Activated naive CD4-positive, alpha-beta T cell treated with anti-CD3 and anti-CD28 coated beads, Interleukin-2, amount 50 U/mL, for 72 hours (primary cell): ENCODE data around the gene ORAI1. TPM values are rescaled to one million over a fixed set of nuclear protein-coding genes. Genes with fewer than 3 reads are reported as not detected.
"Not testable (repeated sequence)": the region's sequence is repeated elsewhere in the genome, so short reads cannot be mapped to it uniquely, and the experiment has no call there.

Experiments used
- ATAC-seq, 2 donors: fragments of 150-1000 bp; cut with Tn5 transposase; 2 replicates each; pipeline ENCODE4 v1.10.0; 2021; ENCODE audit warnings: mild to moderate bottlenecking in 2 of 2, moderate library complexity in 2 of 2
- DNase-seq, 2 donors: peaks; one replicate each; pipeline ENCODE4 v3.0.0; 2021 to 2022; ENCODE audit warnings: low spot score in 2 of 2
- H3K27ac Mint-ChIP-seq, 2 donors: one replicate each; pipeline ENCODE4 v1.8.0; 2022; ENCODE audit warnings: mild to moderate bottlenecking in 2 of 2, mixed read lengths in 2 of 2
- H3K36me3 Mint-ChIP-seq, 2 donors: one replicate each; pipeline ENCODE4 v1.8.0; 2022; ENCODE audit warnings: mixed read lengths in 2 of 2
- H3K9me3 Mint-ChIP-seq, 2 donors: one replicate each; pipeline ENCODE4 v1.8.0; 2022; ENCODE audit warnings: mixed read lengths in 2 of 2
- total RNA-seq, 2 donors: library from RNA; stranded (reverse); gene quantifications; one replicate each; pipeline ENCODE4 v1.2.3, GENCODE V29; 2022

The ORAI1 gene
- 10 to 100 TPM; 23.0 to 23.2 TPM for total RNA-seq

- H3K27ac Mint-ChIP-seq: peak within 1 kb of the TSS; percentile 96 to 97
- ATAC-seq: peak; percentile 56 to 74
Measured at GRCh38 chr12:121626087-121626852, at the start of gene ORAI1. Gene ORAI1 (plus strand): TSS chr12:121626530.

DNA sequence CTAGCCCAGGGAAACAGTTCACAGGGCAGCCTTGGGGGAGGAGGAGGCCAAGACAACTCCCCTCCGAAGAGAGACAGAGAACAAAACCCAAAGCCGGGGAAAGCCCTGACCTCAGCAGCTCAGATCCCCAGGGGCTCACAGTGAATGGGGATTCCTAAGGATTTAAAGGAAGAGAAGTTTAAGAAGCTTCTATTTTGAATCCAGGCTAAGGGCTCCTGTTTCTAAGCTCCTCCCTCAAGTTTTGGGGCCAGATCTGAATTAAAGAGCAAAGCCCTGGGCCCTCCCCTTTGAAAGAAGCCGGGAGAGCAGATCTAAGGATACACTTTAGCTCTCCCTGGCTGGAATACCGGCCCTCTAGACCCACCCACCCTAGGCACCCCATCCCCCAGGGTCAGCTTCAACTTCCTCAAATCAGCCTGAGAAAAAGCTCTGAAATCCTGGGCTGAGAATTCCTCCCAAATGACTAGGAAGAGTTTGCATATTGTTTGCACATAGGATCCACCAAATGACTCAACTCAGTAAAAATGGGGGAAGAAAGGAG is 49.4 kb upstream of the ORAI1 start:
- DNase-seq: no peak
- no peaks in the 10 kb centered on the region for H3K9me3 Mint-ChIP-seq
- peaks cover 16 to 18% of the 10 kb centered on the region in 2 donors for H3K36me3 Mint-ChIP-seq
- H3K27ac Mint-ChIP-seq: no peak overlapping the region
- no peak for ATAC-seq

More at GRCh38 chr12:121626087-121626852, at the start of gene ORAI1:
- peak; percentile 97 to 98 for DNase-seq
- Mint-ChIP-seq H3K9me3 (no peaks in the 10 kb centered on the region), H3K36me3 (peaks cover 23% of the 10 kb centered on the region in 2 donors)

DNA sequence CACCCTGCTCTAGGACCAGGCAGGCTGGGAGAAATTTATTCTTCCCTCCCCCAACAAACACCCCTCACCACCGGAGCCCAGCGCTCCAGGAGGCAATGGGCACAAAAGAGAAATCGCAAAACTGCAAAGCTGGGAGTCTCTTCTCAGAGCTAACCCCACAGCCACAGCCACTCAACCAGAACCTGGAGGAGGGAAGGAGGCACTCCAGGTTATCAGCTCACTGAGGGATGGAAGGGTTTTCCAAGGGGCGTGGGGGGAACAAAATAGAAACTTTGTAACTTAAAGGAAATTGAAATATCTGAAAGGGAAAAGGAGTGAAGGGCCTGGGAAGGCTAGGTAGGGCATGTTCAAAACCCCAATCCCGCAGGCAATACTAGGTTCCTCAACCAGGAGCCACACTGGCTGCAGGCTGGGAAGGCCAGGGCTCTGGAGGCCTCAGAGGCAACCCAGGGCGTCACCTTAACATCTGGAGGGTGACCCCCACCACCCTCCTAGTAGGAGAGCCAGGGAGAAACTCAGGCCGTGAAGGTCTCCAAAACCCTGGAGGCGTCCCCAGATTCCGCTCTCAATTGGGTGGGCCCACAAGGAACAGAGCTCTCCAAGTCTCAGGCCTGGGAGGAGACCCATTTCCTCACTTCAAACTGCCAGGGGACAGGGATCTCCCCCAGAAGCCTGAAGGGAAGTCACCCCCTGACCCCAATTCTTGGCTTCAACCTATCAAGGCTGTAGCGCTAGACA is 48.7 kb upstream of the ORAI1 start:
- DNase-seq (no peak), ATAC-seq (no peak)
- H3K36me3 Mint-ChIP-seq: peaks cover 16 to 18% of the 10 kb centered on the region in 2 donors
- no peaks in the 10 kb centered on the region for H3K9me3 Mint-ChIP-seq
- no peak overlapping the region for H3K27ac Mint-ChIP-seq

DNA sequence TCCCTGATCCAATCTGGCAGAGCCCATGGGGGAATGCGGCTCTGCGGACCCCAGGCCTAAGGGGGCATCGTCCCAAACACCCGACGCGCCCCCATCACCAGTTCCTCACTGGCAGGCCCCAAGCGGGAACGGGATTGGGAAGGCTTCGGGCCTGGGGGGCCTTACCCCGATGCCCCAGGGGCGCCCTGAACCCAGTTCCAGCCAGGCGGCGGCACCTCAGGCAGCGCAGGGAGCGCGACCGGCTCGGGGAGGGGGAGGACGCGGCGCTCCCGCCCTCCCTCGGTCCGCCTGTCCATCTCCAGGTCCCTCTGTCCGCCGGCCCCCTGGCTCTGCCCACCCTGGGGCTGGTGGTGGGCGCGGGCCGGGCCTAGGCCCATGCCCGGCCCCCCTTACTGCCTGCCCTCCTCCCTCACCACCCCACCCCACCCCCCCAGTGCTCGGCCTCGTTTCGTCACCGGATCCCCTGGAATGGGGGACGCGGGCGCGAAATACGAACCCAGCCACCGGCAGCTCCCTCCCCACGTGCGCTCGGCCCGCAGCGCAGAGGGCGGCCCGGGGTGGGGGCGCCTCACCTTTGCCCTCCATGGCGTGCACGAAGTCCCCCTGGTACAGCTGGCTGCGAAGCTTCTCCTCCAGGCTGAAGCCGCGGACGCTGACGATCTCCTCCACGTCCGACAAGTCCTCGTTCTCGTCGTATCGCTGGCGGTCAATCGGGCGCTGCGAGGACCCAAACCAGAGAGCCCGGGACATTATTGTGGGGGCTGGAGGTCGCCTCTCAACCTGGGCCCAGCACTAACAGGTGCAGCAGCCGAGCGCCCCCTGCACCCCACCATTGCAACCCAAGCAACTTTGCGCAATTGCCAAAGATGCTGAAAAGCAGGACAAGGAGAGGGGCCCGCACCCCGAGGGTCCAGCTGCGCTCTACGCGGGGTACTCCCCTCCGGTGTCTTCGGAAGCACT is 47.8 kb upstream of the ORAI1 start:
- Mint-ChIP-seq H3K36me3 (peaks cover 16 to 18% of the 10 kb centered on the region in 2 donors), H3K9me3 (no peaks in the 10 kb centered on the region), H3K27ac (peak overlapping the region in 1 of 2 donors; percentile 9)
- ATAC-seq (peak; percentile 1 to 8), DNase-seq (peak in 1 of 2 donors; percentile 38)

DNA sequence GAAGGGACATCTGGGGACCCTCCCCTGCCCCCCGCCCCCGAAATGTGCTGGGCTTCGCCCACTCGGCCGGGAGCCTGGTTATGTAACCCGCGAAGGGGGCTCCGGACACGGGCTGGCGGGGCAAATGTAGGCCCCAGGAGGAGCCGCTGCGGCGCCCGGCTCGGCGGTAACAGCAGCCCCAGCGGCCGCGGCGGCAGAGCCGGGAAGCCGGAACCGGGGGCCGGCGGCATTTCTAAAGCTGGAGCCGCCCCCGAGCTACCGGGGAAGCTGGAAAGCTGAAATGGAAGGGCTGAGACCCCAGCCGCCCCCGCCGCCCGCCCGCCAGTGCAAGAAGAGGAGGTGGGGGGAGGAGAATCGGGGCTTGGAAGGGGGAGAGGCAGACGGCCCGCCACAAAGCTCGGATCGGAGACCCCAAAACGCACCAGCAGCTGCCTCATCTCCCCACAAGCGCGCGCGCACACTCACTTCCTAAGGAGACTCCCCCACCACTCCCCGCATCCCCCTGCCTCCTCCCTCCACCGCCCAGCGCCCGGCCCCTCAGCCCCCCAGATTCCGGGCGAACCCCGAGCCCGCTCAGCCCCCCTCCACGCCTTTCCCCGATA is 47.0 kb upstream of the ORAI1 start:
- ATAC-seq (peak; percentile 16 to 33), DNase-seq (peak in 1 of 2 donors; percentile 16)
- no peaks in the 10 kb centered on the region for H3K9me3 Mint-ChIP-seq
- H3K36me3 Mint-ChIP-seq: peaks cover 12% of the 10 kb centered on the region in 2 donors
- H3K27ac Mint-ChIP-seq: peak overlapping the region; percentile 88 to 100

- DNase-seq (peak; percentile 62 to 75), ATAC-seq (peak; percentile 64 to 80)
- Mint-ChIP-seq H3K36me3 (peaks cover 9 to 10% of the 10 kb centered on the region in 2 donors), H3K9me3 (no peaks in the 10 kb centered on the region), H3K27ac (peak overlapping the region; percentile 88 to 100)
Measured at GRCh38 chr12:121579981-121580868, 46.1 kb upstream of the ORAI1 start.

GRCh38 chr12:121580959-121581685 is 45.2 kb upstream of the ORAI1 start, which contains the start of gene KDM2B:
Gene KDM2B (minus strand): TSS chr12:121581023. CDS start chr12:121580911, 112 bp downstream.
- H3K27ac Mint-ChIP-seq: peak within 1 kb of the TSS; percentile 88 to 100
- DNase-seq (peak in 1 of 2 donors; percentile 34), ATAC-seq (peak; percentile 36 to 41)
- peaks cover 6 to 9% of the 10 kb centered on the region in 2 donors for H3K36me3 Mint-ChIP-seq
- no peaks in the 10 kb centered on the region for H3K9me3 Mint-ChIP-seq

DNA sequence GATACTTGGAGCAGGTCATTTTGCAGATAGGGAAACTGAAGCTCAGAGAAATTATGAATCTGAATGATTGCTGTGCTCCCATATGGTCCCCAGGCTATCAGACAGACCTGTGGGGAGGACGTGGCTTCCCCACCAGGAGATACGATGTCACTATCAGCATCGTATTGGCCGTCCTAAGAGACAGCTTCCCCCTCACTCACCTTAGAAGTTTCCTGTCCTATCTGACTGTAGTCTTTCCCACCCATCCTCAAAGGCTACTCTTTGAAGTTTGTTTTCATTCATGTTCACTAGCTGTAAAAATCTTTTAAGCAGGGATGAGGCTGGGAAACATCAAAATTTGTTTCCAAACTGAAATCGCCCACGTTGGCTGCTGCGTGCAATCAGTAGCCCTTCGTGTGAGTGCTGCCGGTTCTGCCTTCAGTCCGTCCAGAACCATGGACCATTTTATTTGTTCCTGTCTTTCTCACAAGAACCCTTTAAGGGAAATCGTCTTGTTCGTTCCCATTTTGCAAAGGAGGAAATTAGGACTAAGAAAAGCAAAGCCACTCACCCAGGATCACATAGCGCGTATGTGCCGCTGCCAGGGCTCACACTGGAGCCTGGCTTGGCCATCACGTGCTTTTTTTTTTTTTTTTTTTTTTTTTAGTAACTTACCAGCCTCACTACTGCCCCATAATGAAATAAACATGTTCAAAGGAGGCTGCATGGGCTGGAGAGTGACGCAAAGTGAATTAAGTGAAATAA is 44.5 kb upstream of the ORAI1 start:
- H3K36me3 Mint-ChIP-seq: peaks cover 6 to 9% of the 10 kb centered on the region in 2 donors
- no peak for DNase-seq

GRCh38 chr12:121582583-121583333 is 43.6 kb upstream of the ORAI1 start:
- no peak overlapping the region for H3K27ac Mint-ChIP-seq

More for the DNA sequence above, 44.5 kb upstream of the ORAI1 start:
- H3K9me3 Mint-ChIP-seq: no peaks in the 10 kb centered on the region
- peak overlapping the region in 1 of 2 donors; percentile 79 for H3K27ac Mint-ChIP-seq
- ATAC-seq: peak; percentile 31 to 40

DNA sequence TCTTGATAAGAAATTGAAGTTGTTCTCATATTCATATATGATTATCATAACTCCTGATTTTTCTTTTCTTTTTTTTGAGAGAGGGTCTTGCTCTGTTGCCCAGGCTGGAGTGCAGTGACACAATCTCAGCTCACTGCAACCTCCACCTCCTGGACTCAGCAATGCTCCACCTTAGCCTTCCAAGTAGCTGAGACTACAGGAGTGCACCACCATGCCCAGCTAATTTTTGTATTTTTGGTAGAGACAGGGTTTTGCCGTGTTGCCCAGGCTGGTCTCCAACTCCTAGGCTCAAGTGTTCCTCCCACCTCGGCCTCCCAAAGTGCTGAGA is 43.0 kb upstream of the ORAI1 start:
- not testable (repeated sequence) for H3K36me3 Mint-ChIP-seq, H3K27ac Mint-ChIP-seq, DNase-seq, ATAC-seq, H3K9me3 Mint-ChIP-seq

More at GRCh38 chr12:121582583-121583333, 43.6 kb upstream of the ORAI1 start:
- DNase-seq (no peak), ATAC-seq (no peak)
- Mint-ChIP-seq H3K9me3 (no peaks in the 10 kb centered on the region), H3K36me3 (peaks cover 6 to 9% of the 10 kb centered on the region in 2 donors)

- not testable (repeated sequence) for ATAC-seq, H3K27ac Mint-ChIP-seq, H3K36me3 Mint-ChIP-seq, DNase-seq, H3K9me3 Mint-ChIP-seq
Measured at GRCh38 chr12:121584885-121585284, 41.4 kb upstream of the ORAI1 start.

GRCh38 chr12:121590476-121591143 is 35.7 kb upstream of the ORAI1 start:
- peaks cover 0 to 12% of the 10 kb centered on the region in 2 donors for H3K36me3 Mint-ChIP-seq

DNA sequence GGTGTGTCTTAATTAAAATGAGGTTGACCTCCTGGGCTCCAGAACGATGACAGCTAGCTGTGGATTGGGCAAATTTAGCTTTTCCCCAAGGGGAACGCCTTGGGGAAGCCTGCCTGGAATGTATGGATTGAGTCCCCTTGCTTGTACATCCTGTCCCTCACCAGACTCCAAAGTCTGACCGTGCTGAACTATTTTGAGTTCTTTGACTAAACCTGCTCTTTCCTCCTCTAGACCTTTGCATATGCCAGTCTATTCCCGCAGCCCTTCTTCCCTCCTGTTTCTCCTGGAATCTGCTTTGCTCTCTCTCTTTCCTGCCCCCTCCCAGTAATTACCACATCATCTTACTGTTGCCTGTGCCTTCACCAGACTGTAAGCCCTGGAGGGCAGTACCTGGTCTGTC is 34.0 kb upstream of the ORAI1 start:
- ATAC-seq (no peak), DNase-seq (no peak)
- no peaks in the 10 kb centered on the region for H3K9me3 Mint-ChIP-seq
- H3K27ac Mint-ChIP-seq: peak overlapping the region; percentile 51 to 93
- peaks cover 0 to 12% of the 10 kb centered on the region in 2 donors for H3K36me3 Mint-ChIP-seq

More at GRCh38 chr12:121590476-121591143, 35.7 kb upstream of the ORAI1 start:
- Mint-ChIP-seq H3K9me3 (no peaks in the 10 kb centered on the region), H3K27ac (peak overlapping the region; percentile 93 to 98)
- ATAC-seq (peak; percentile 91 to 93), DNase-seq (peak; percentile 56 to 77)
